ENCODE measurements around the gene PCGF6.
A peak's percentile ranks its signal among the peaks of the same experiment; 100 is the strongest.

Gene PCGF6, protein sequence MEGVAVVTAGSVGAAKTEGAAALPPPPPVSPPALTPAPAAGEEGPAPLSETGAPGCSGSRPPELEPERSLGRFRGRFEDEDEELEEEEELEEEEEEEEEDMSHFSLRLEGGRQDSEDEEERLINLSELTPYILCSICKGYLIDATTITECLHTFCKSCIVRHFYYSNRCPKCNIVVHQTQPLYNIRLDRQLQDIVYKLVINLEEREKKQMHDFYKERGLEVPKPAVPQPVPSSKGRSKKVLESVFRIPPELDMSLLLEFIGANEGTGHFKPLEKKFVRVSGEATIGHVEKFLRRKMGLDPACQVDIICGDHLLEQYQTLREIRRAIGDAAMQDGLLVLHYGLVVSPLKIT

DNA sequence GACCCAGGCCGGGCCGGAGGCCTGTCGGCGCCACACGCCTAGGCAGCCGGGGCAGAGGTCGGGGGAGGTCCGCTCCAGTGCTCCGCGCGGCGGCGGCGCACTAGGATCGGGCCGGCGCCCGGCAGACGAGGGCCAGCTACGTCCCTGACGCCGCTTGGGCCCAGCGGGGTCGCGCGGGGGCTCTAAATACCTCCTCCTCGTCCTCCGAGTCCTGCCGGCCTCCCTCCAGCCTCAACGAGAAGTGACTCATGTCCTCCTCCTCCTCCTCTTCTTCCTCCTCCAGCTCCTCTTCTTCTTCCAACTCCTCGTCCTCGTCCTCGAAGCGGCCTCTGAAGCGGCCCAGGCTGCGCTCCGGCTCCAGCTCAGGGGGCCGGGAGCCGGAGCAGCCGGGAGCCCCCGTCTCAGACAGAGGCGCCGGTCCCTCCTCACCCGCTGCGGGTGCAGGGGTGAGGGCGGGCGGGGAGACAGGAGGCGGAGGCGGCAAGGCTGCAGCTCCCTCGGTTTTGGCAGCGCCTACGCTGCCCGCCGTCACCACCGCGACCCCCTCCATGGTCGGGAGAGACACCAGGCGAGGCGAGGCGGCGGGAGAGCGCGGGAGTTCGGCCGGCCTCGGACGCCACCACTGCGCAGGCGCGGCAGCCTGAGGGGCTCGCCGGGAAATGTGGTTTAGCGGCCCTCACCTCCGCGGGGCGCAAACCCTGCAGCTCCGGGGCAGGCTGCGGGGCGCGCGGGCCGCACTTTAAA, at the start of gene PCGF6:
Gene PCGF6 (minus strand): TSS at position 624 of the 744 bp plus-strand sequence. CDS start 74 bp downstream, at position 550.
- Histone ChIP-seq H3K27ac (ENCODE audit: low read depth in 2 of 2, low read length in 2 of 2) (peak within 1 kb of the TSS; percentile 42 to 75), H3K9me3 (ENCODE audit: control insufficient read depth in 2 of 2, low read length in 2 of 2) (no peaks in the 10 kb centered on the region), H3K9ac (ENCODE audit: low read depth in 1 of 2, low read length in 2 of 2) (peak within 1 kb of the TSS; percentile 71 to 74), H3K27me3 (ENCODE audit: control insufficient read depth in 2 of 2, insufficient read depth in 2 of 2, low read length in 2 of 2) (no peaks in the 10 kb centered on the region), H3K4me1 (ENCODE audit: control insufficient read depth in 2 of 2, insufficient read depth in 2 of 2, low read length in 2 of 2) (peaks cover 3% of the 10 kb centered on the region in 2 donors), H3K36me3 (ENCODE audit: control insufficient read depth in 2 of 2, insufficient read depth in 2 of 2, low read length in 2 of 2) (peaks cover 9 to 10% of the 10 kb centered on the region in 2 donors), H3K4me3 (ENCODE audit: low read length in 2 of 2) (peak within 1 kb of the TSS; percentile 71 to 82)

DNA sequence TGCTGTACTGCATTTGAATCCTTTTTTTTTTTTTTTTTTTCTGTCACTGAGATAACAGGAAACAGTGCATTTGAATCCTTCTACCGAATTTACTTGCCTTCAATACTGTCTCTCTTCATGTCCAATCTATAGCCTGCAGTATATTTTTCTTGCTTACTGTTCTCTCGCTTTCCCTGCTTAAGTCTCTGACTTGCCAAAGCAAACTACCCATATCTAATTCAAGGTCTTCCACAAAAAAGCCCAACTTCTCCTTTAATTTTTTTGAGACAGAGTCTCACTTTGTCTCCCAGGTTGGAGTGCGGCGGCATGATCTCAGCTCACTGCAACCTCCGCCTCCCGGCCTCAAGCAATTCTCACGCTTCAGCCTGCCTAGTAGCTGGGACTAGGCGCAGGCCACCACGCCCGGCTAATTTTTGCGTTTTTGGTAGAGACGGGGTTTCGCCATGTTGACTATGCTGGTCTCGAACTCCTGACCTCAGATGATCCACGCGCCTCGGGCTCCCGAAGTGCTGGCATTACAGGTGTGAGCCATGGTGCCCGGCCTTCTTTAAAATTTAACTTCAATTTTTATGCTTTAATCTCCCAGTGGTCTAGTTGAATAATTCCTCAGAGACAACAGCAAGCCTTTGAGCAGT, 46.4 kb upstream of the PCGF6 start:
- Histone ChIP-seq H3K9ac (ENCODE audit: low read depth in 1 of 2, low read length in 2 of 2) (peak overlapping the region; percentile 93 to 99), H3K27ac (ENCODE audit: low read depth in 2 of 2, low read length in 2 of 2) (no peak overlapping the region)

DNA sequence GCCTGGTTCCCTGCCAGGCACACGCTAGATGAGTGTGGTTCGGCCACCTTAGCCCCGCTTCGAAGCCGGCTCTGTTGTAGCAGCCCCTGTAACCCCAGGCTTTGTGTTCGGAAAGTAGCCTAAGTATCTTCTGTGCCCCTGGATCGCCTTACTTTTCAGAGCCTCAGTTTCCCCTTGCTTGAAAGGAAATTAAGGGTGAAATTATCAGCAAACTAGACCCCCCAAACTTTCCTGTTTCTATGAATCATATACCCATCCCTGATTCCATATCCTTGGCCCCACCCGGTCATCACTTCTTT, 45.8 kb upstream of the PCGF6 start:
- no peaks in the 10 kb centered on the region for H3K27me3 ChIP-seq (ENCODE audit: control insufficient read depth in 2 of 2, insufficient read depth in 2 of 2, low read length in 2 of 2)
- H3K4me1 ChIP-seq (ENCODE audit: control insufficient read depth in 2 of 2, insufficient read depth in 2 of 2, low read length in 2 of 2), result peaks cover 21 to 22% of the 10 kb centered on the region in 2 donors
- H3K9ac ChIP-seq (ENCODE audit: low read depth in 1 of 2, low read length in 2 of 2), result peak overlapping the region; percentile 93 to 99
- H3K9me3 ChIP-seq (ENCODE audit: control insufficient read depth in 2 of 2, low read length in 2 of 2), result no peaks in the 10 kb centered on the region
- H3K4me3 ChIP-seq (ENCODE audit: low read length in 2 of 2), result peak overlapping the region; percentile 91 to 99
- peaks cover 10 to 29% of the 10 kb centered on the region in 2 donors for H3K36me3 ChIP-seq (ENCODE audit: control insufficient read depth in 2 of 2, insufficient read depth in 2 of 2, low read length in 2 of 2)
- H3K27ac ChIP-seq (ENCODE audit: low read depth in 2 of 2, low read length in 2 of 2), result peak overlapping the region; percentile 81 to 86

More for the DNA sequence above, 46.4 kb upstream of the PCGF6 start:
- peak overlapping the region; percentile 91 to 99 for H3K4me3 ChIP-seq (ENCODE audit: low read length in 2 of 2)
- no peaks in the 10 kb centered on the region for H3K27me3 ChIP-seq (ENCODE audit: control insufficient read depth in 2 of 2, insufficient read depth in 2 of 2, low read length in 2 of 2)
- H3K4me1 ChIP-seq (ENCODE audit: control insufficient read depth in 2 of 2, insufficient read depth in 2 of 2, low read length in 2 of 2), result peaks cover 21 to 22% of the 10 kb centered on the region in 2 donors
- H3K9me3 ChIP-seq (ENCODE audit: control insufficient read depth in 2 of 2, low read length in 2 of 2), result no peaks in the 10 kb centered on the region
- peaks cover 13 to 31% of the 10 kb centered on the region in 2 donors for H3K36me3 ChIP-seq (ENCODE audit: control insufficient read depth in 2 of 2, insufficient read depth in 2 of 2, low read length in 2 of 2)

DNA sequence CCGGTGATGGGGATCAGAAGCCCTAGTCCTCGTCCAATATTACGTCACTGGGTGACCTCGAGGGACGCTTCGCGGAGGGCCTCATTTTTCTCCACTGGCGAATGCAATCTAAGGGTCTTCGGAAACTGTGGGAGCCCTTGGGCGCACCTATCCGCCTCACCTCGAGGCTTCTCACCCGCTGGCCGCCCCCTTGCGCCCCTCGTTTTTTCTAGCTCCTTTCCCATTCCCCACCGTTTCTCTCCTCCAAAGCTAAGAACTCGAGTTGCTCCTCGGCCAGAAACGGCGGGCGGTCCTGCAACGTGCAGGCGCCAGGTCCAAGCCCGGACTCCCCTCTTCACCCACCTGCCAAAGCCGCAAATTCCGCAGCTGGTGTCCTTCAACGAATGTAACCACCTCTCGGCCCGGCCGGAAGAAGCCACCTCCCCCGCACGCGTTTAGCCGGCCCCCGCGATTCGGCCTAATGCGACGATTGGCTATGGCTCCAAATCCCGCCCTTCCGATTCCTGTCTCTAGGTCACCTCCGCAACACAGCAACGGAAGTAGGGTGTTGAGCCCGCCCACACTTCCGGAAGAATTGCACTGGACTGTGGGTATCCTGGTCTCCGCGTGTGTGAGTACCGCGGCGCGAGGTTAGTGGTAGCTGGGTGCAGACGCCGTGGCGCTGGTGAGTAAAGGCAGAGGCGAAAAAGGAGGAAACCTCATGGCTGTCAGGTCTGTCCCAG, 45.3 kb upstream of the PCGF6 start, which contains the start of the genes ATP5MK and PDCD11:
Gene ATP5MK (minus strand): TSS at position 409 of the 722 bp plus-strand sequence. CDS start 4,018 bp downstream, outside the sequence.
Gene PDCD11 (plus strand): TSS at position 560 of the 722 bp plus-strand sequence. CDS start 1,801 bp downstream, outside the sequence.
- no peaks in the 10 kb centered on the region for H3K9me3 ChIP-seq (ENCODE audit: control insufficient read depth in 2 of 2, low read length in 2 of 2)
- H3K4me3 ChIP-seq (ENCODE audit: low read length in 2 of 2), result peak within 1 kb of the TSS; percentile 91 to 99
- H3K4me1 ChIP-seq (ENCODE audit: control insufficient read depth in 2 of 2, insufficient read depth in 2 of 2, low read length in 2 of 2), result peaks cover 21 to 22% of the 10 kb centered on the region in 2 donors
- peak within 1 kb of the TSS; percentile 93 to 99 for H3K9ac ChIP-seq (ENCODE audit: low read depth in 1 of 2, low read length in 2 of 2)
- peak within 1 kb of the TSS; percentile 81 to 86 for H3K27ac ChIP-seq (ENCODE audit: low read depth in 2 of 2, low read length in 2 of 2)
- no peaks in the 10 kb centered on the region for H3K27me3 ChIP-seq (ENCODE audit: control insufficient read depth in 2 of 2, insufficient read depth in 2 of 2, low read length in 2 of 2)
- H3K36me3 ChIP-seq (ENCODE audit: control insufficient read depth in 2 of 2, insufficient read depth in 2 of 2, low read length in 2 of 2), result peaks cover 10 to 30% of the 10 kb centered on the region in 2 donors

DNA sequence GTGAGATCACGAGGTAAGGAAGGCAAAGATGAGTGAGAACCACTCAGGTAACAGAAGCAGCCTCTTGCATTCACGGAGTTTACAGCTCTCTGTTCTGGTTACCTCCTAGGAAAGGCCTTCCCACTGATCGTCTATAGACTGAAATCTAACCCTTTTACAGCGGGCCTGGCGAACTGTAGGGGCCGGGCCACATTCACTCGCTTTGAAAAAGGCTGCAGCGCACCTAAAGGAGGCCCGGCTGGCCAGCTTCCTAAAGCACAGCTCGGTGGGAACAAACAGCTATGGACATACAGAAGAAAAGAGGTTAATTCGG, 44.8 kb upstream of the PCGF6 start:
- Histone ChIP-seq H3K9me3 (ENCODE audit: control insufficient read depth in 2 of 2, low read length in 2 of 2) (no peaks in the 10 kb centered on the region), H3K9ac (ENCODE audit: low read depth in 1 of 2, low read length in 2 of 2) (peak overlapping the region; percentile 93 to 99), H3K36me3 (ENCODE audit: control insufficient read depth in 2 of 2, insufficient read depth in 2 of 2, low read length in 2 of 2) (peaks cover 9 to 32% of the 10 kb centered on the region in 2 donors), H3K27me3 (ENCODE audit: control insufficient read depth in 2 of 2, insufficient read depth in 2 of 2, low read length in 2 of 2) (no peaks in the 10 kb centered on the region), H3K4me1 (ENCODE audit: control insufficient read depth in 2 of 2, insufficient read depth in 2 of 2, low read length in 2 of 2) (peaks cover 21 to 22% of the 10 kb centered on the region in 2 donors), H3K4me3 (ENCODE audit: low read length in 2 of 2) (peak overlapping the region; percentile 91 to 99), H3K27ac (ENCODE audit: low read depth in 2 of 2, low read length in 2 of 2) (peak overlapping the region; percentile 81 to 86)

DNA sequence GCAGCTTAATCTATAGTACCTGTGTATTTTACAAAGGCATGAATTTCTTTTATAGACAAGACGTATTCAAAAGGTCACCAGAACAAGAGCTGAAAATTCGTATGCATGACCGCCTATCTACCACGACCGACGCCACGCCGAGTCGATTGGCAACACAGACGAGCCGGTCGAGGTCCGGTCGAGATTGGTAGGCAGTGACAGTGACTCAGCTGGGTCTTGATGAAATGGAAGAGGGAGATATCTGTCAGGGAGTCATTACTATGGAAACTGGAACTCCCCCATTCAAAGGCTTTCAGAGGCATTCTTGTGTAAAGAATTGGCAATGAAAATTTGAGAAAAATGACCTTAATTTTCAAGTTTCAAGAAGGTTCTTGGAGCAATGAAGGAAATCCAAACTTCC, 43.2 kb upstream of the PCGF6 start:
- H3K27me3 ChIP-seq (ENCODE audit: control insufficient read depth in 2 of 2, insufficient read depth in 2 of 2, low read length in 2 of 2), result no peaks in the 10 kb centered on the region
- no peak overlapping the region for H3K27ac ChIP-seq (ENCODE audit: low read depth in 2 of 2, low read length in 2 of 2)
- no peak overlapping the region for H3K9ac ChIP-seq (ENCODE audit: low read depth in 1 of 2, low read length in 2 of 2)
- H3K9me3 ChIP-seq (ENCODE audit: control insufficient read depth in 2 of 2, low read length in 2 of 2), result no peaks in the 10 kb centered on the region
- peaks cover 4 to 28% of the 10 kb centered on the region in 2 donors for H3K36me3 ChIP-seq (ENCODE audit: control insufficient read depth in 2 of 2, insufficient read depth in 2 of 2, low read length in 2 of 2)
- peaks cover 21 to 22% of the 10 kb centered on the region in 2 donors for H3K4me1 ChIP-seq (ENCODE audit: control insufficient read depth in 2 of 2, insufficient read depth in 2 of 2, low read length in 2 of 2)
- H3K4me3 ChIP-seq (ENCODE audit: low read length in 2 of 2), result peak overlapping the region in 1 of 2 donors; percentile 7

DNA sequence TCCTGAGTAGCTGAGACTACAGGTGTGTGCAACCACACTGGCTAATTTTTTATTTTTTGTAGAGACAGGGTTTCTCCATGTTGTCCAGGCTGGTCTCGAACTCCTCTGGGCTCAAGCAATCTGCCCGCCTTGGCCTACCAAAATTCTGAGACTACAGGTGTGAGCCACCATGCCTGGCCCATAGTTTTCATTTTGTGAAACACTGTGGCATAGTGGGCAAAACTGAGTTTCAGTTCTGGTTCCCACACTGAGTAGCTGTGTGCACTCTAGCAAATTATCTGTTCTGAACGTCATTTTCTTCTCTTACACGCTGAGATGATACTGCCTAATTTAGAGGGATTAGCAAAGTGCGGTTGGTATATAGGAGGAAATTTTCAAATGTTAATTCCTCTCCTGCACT, 31.8 kb upstream of the PCGF6 start:
- H3K36me3 ChIP-seq (ENCODE audit: control insufficient read depth in 2 of 2, insufficient read depth in 2 of 2, low read length in 2 of 2), result peaks cover 13 to 36% of the 10 kb centered on the region in 2 donors
- H3K9ac ChIP-seq (ENCODE audit: low read depth in 1 of 2, low read length in 2 of 2), result no peak overlapping the region

DNA sequence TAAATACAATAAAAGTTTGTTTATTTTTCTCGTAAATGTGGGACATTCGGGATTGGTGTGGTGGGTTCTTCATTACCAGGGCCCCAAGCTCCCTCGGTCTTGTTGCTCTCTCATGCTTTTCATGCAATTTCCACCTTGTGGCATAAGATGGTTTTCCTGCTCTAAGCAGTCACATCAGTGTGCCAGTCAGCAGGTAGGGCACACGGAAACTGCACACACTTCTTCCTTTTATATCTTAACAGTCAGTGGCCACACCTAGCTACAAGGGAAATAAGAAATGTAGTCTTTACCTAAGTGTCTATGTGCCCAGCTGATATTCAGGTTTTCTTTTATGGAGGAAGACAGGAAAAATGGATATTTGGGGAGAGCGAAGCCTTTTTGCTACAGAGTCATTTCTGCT, 23.3 kb upstream of the PCGF6 start:
- Histone ChIP-seq H3K4me1 (ENCODE audit: control insufficient read depth in 2 of 2, insufficient read depth in 2 of 2, low read length in 2 of 2) (peaks cover 6 to 17% of the 10 kb centered on the region in 2 donors), H3K27me3 (ENCODE audit: control insufficient read depth in 2 of 2, insufficient read depth in 2 of 2, low read length in 2 of 2) (no peaks in the 10 kb centered on the region), H3K27ac (ENCODE audit: low read depth in 2 of 2, low read length in 2 of 2) (peak overlapping the region; percentile 72 to 86), H3K9me3 (ENCODE audit: control insufficient read depth in 2 of 2, low read length in 2 of 2) (no peaks in the 10 kb centered on the region), H3K9ac (ENCODE audit: low read depth in 1 of 2, low read length in 2 of 2) (peak overlapping the region in 1 of 2 donors; percentile 18), H3K36me3 (ENCODE audit: control insufficient read depth in 2 of 2, insufficient read depth in 2 of 2, low read length in 2 of 2) (peaks cover 12 to 26% of the 10 kb centered on the region in 2 donors), H3K4me3 (ENCODE audit: low read length in 2 of 2) (peak overlapping the region in 1 of 2 donors; percentile 0)

More for the DNA sequence above, 31.8 kb upstream of the PCGF6 start:
- no peaks in the 10 kb centered on the region for H3K27me3 ChIP-seq (ENCODE audit: control insufficient read depth in 2 of 2, insufficient read depth in 2 of 2, low read length in 2 of 2)
- no peak overlapping the region for H3K4me3 ChIP-seq (ENCODE audit: low read length in 2 of 2)
- H3K27ac ChIP-seq (ENCODE audit: low read depth in 2 of 2, low read length in 2 of 2), result no peak overlapping the region
- H3K4me1 ChIP-seq (ENCODE audit: control insufficient read depth in 2 of 2, insufficient read depth in 2 of 2, low read length in 2 of 2), result no peaks in the 10 kb centered on the region
- H3K9me3 ChIP-seq (ENCODE audit: control insufficient read depth in 2 of 2, low read length in 2 of 2), result no peaks in the 10 kb centered on the region

DNA sequence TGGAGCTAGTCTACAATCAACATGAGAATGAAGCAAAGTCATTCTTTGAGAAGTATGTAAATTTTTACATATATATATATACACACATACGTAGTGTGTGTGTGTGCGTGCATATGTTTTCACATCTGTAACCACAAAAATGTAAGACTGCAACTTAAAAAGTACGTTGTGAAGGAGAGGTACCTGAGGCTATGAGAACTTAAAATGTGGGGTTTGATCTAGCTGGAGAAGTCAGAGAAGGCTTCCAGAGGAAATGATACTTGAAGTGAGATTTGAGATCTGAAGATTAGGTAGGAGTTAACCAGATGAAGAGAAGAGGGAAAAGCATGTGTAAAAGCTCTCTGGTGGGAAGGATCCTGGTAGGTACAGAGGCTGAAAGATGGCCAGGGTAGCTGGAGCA, 22.6 kb upstream of the PCGF6 start:
- Histone ChIP-seq H3K4me1 (ENCODE audit: control insufficient read depth in 2 of 2, insufficient read depth in 2 of 2, low read length in 2 of 2) (peaks cover 6 to 21% of the 10 kb centered on the region in 2 donors), H3K27ac (ENCODE audit: low read depth in 2 of 2, low read length in 2 of 2) (peak overlapping the region; percentile 58 to 86), H3K27me3 (ENCODE audit: control insufficient read depth in 2 of 2, insufficient read depth in 2 of 2, low read length in 2 of 2) (no peaks in the 10 kb centered on the region), H3K36me3 (ENCODE audit: control insufficient read depth in 2 of 2, insufficient read depth in 2 of 2, low read length in 2 of 2) (peaks cover 11 to 22% of the 10 kb centered on the region in 2 donors), H3K4me3 (ENCODE audit: low read length in 2 of 2) (no peak overlapping the region), H3K9me3 (ENCODE audit: control insufficient read depth in 2 of 2, low read length in 2 of 2) (no peaks in the 10 kb centered on the region), H3K9ac (ENCODE audit: low read depth in 1 of 2, low read length in 2 of 2) (no peak overlapping the region)

Data from mucosa of rectum (tissue), 2 donors.